HK-2 (cell line): ENCODE measurements around the gene PRR15.
"Not testable (repeated sequence)": the region's sequence is repeated elsewhere in the genome, so short reads cannot be mapped to it uniquely, and the experiment has no call there.

Experiments
- DNase-seq: peaks from one replicate; pipeline ENCODE4 v3.0.0-alpha.2; 2018; ENCODE audit not compliant: unreplicated experiment

PRR15 gene, protein sequence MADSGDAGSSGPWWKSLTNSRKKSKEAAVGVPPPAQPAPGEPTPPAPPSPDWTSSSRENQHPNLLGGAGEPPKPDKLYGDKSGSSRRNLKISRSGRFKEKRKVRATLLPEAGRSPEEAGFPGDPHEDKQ

GRCh38 chr7:29563590-29564495, at the start of gene PRR15:
Gene PRR15 (plus strand): TSS chr7:29563835. CDS start chr7:29566330, 2,495 bp downstream.
- no peak for DNase-seq

GRCh38 chr7:29516491-29516890, 47.1 kb upstream of the PRR15 start:
- no peak for DNase-seq

GRCh38 chr7:29518616-29519015, 45.0 kb upstream of the PRR15 start:
- DNase-seq = no peak

GRCh38 chr7:29523728-29524127, 39.9 kb upstream of the PRR15 start:
- DNase-seq = no peak

DNA sequence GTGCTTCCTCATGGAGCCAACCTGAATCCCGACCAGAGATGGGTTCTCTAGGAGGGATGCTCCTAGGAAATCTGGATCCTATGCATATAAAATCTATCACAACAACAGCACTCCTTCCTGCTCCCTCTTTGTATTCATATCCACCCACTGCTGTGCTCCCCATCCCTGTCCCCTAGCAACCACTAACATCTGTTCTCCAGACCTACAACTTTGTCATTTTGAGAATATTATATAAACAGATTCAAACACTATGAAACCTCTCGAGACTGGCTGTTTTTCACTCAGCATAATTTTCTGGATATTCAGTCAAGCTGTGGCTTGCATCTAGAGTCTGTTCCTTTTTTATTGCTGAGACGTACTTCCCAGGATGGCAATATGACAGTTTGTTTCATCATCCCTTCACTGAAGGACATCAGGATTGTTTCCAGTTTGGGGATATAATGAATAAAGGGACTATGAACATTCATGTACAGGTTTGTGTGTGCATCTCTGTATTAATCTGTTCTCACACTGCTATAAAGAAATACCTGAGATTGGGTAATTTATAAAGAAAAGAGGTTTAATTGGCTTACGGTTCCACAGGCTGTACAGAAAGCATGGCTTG, 36.0 kb upstream of the PRR15 start:
- no peak for DNase-seq

DNA sequence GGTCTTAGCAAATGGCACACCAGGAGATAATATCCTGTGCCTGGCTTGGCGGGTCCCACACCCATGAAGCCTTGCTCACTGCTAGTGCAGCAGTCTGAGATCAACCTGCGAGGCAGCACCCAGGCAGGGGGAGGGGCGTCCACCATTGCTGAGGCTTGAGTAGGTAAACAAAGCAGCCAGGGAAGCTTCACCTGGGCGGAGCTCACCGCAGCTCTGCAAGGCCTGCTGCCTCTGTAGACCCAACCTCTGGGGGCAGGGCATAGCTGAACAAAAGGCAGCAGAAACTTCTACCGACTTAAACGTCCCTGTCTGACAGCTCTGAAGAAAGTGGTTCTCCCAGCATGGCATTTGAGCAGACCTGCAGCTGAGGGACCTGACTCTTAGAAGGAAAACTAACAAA, 35.1 kb upstream of the PRR15 start:
- not testable (repeated sequence) for DNase-seq

- DNase-seq = no peak
Measured at GRCh38 chr7:29538389-29538788, 25.2 kb upstream of the PRR15 start.

DNA sequence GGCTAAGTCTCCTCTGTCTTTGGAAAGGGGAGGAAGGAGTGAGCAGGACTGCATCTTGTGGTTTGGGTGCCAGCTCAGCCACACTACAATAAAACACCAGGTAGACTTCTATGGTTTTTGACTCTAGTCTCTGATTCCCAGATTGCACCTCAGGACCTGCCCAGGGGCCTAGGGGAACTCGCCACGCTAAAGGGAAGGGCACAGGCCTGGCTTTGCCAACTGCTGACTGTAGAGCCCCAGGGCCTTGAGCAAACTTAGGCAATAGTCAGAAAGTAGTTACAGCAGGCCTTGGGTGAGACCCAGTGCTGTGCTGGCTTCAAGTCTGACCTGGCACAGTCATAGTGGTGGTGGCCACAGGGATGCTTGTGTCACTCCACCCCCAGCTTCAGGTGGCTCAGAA, 24.2 kb upstream of the PRR15 start:
- DNase-seq = no peak

GRCh38 chr7:29547421-29547820, 16.2 kb upstream of the PRR15 start:
- DNase-seq = no peak

DNA sequence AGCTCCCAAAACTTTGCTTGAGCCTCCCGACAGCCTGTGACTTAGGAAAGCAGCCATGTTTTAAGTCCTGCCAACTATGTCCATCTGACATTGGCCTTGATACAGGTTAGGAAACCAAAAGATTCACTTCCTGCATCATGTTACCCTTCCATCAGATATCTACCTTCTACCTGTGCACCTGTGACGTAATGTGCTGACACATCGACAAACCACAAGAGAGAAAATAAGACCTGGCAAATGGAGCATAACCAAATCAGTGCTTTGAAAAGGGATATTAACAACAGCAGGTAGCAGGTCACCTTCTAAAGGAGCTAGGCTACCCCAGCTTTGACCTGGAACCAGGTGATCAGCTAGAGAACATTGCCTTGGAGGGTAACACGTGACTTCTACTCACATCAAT, 14.8 kb upstream of the PRR15 start:
- DNase-seq = no peak

- DNase-seq = no peak
Measured at GRCh38 chr7:29552392-29552791, 11.2 kb upstream of the PRR15 start.

GRCh38 chr7:29555061-29555460, 8.6 kb upstream of the PRR15 start:
- no peak for DNase-seq

DNA sequence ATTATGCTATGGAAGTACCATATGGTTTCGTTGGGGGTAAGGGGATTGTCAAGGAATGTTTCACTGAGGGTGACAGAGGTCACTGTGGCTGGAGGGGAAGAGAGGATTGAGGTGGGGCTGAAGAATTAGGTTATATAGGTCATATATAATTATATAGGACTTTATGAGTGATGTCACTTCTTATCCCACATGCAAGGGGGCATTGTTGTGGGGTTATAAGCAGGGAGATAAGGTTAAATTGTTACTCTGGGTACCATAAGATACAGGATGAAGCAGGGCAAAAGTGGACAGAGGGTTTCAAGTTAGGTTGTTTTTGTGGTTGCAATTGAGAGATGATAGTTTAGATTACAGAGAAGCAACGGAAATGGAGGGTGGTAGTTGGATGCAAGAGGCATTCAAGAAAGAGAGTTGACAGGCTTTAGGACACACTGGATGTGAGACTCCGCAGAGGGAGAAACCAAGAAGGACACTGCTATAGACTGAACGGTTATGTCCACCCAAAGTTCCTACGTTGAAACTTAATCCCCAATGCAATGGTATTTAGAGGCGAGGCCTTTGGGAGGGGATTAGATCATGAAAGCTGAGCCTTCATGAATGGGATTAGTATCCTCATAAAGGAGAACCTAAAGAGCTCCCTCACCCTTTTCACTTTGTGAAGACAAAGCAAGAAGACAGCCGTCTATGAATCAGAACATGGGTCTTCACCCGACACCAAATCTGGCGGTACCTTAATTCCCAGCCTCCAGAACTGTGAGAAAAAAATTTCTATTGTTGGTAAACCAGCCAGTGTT, 7.0 kb upstream of the PRR15 start:
- no peak for DNase-seq

- no peak for DNase-seq
Measured at GRCh38 chr7:29557954-29558353, 5.7 kb upstream of the PRR15 start.

GRCh38 chr7:29561271-29561670, 2.4 kb upstream of the PRR15 start:
- no peak for DNase-seq

- no peak for DNase-seq
Measured at GRCh38 chr7:29562307-29562706, 1.3 kb upstream of the PRR15 start.

DNA sequence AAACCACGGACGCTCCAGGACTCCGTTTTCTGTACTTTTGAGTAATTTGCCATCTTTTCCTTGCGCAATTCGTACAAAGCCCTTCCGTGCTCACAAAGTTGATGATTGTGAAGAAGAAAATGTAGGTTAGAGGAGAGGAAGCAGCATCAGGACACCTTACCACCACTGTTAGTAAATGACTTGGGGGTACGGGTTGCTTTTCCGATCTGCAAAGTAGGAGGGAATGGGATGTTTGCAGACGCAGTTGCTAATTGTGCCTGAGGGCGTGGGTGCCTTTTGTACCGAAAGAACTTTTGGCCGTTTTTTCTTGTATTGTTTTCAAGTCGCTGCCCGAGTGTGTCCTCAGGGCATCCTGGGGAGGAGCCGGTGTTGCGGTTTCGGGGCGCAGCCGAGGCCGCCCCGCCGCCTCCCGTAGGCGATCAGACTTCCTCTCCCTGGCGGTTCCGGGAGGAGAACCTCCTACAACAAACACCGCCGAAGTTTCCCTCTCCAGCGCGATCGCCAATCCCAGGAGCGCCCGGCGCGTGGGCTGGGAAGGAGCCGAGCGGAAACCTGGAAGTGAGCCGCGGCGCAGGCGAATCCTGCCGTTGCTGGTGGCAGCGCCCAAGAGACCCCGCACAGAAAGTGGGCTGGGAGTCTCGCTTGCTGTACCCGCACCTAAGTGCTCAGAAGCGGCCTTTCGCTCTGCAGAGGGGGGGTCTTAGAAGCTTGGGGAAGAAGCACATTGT, 1.0 kb downstream of the PRR15 start:
- peak; percentile 26 for DNase-seq

DNA sequence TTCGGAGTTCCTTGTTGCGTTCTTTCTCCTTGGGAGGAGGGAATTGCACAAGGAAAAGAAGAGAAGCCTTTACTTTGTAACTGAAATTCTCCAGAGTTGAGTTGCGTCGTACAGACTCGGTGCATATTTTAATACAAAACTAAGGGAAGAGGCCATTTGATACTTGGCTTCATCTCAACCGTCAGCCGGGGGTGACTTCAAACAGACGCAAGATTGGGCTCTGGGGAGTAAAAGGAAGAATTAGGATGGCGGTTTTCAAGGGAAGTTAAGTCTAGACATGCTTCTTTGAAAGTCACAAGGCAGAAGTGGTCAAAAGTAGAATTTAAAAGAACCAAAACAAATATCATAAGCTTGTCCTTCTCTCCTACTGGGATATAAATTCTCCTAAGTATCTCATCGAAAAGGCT, 1.6 kb downstream of the PRR15 start:
- no peak for DNase-seq

DNA sequence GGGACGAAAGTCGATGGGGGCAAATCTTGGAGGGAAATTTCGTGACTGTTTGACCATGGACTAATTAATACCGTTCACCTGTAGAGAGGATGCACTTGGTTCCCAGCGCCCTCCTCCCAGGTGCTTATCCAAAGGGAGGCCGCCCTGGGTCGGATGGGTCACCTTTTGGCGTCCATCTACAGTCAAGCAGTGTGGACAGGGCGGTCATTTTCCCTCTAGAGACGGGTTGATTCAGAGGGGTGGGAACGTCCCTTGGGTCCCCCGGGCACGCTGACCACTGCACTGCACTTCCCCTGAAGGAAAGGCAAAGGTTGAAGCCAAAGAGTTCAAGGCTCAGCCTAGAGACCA, 2.0 kb downstream of the PRR15 start:
- no peak for DNase-seq

DNA sequence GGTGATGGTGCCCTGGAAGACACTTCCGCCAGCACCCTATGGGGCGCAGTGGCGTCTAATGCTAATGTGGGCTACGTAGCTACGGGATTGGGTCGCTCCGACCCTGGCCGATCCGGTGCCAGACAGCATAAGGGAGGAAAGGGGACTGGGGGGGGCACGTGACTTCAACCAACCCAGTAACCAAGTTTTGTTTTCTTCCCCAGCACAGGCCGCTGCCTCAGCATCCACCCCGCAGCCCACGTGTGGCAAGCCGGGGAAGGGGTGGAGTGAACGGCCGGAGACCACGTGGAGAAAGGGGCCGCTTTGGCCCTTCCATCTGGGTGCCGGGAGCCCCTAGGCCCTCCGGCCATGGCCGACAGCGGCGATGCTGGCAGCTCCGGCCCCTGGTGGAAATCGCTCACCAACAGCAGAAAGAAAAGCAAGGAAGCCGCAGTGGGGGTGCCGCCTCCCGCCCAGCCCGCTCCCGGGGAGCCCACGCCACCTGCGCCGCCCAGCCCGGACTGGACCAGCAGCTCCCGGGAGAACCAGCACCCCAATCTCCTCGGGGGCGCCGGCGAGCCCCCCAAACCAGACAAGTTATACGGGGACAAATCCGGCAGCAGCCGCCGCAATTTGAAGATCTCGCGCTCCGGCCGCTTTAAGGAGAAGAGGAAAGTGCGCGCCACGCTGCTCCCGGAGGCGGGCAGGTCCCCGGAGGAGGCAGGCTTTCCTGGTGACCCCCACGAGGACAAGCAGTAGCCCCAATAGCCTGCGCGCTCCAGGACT, 2.5 kb downstream of the PRR15 start:
- no peak for DNase-seq

- DNase-seq = no peak
Measured at GRCh38 chr7:29567174-29567573, 3.5 kb downstream of the PRR15 start.
